Daoy (cell line): ENCODE results near the gene NOB1. TPM values are rescaled to one million over a fixed set of nuclear protein-coding genes. Genes with fewer than 3 reads are reported as not detected.
A peak's percentile ranks its signal among the peaks of the same experiment; 100 is the strongest.
"Not testable (repeated sequence)": the region's sequence is repeated elsewhere in the genome, so short reads cannot be mapped to it uniquely, and the experiment has no call there.

Experiments
- DNase-seq: peaks from one replicate; pipeline ENCODE4 v3.0.0-alpha.2; 2015; ENCODE audit warnings: low read depth
- total RNA-seq: library from RNA; depleted of rRNA; stranded (reverse); fragments of >200 nt; shearing (Covaris generic); gene quantifications from 2 replicates; pipeline ENCODE4 v1.2.3, GENCODE V29; 2014; rRNA removed

NOB1 gene
- 15.6 and 18.9 TPM in 2 replicates for total RNA-seq

- peak; percentile 97 for DNase-seq
Measured at GRCh38 chr16:69754469-69755310, at the start of gene NOB1. Gene NOB1 (minus strand): TSS chr16:69754926. CDS start chr16:69754910, 16 bp downstream.

- no peak for DNase-seq
Measured at GRCh38 chr16:69804297-69804696, 49.6 kb upstream of the NOB1 start.

- DNase-seq, result no peak
Measured at GRCh38 chr16:69799611-69800031, 44.9 kb upstream of the NOB1 start.

GRCh38 chr16:69798466-69798865 lies 43.7 kb upstream of the NOB1 start:
- DNase-seq, result no peak

- peak; percentile 52 for DNase-seq
Measured at GRCh38 chr16:69796285-69797118, 41.8 kb upstream of the NOB1 start.

GRCh38 chr16:69794486-69794885 lies 39.8 kb upstream of the NOB1 start:
- no peak for DNase-seq

GRCh38 chr16:69793526-69793925 lies 38.8 kb upstream of the NOB1 start:
- DNase-seq, result no peak

- DNase-seq, result not testable (repeated sequence)
Measured at GRCh38 chr16:69791391-69791847, 36.7 kb upstream of the NOB1 start.

- DNase-seq, result no peak
Measured at GRCh38 chr16:69787883-69788282, 33.2 kb upstream of the NOB1 start.

GRCh38 chr16:69784586-69784985 lies 29.9 kb upstream of the NOB1 start:
- DNase-seq, result no peak

- DNase-seq, result no peak
Measured at GRCh38 chr16:69781118-69781517, 26.4 kb upstream of the NOB1 start.

GRCh38 chr16:69779724-69780123 lies 25.0 kb upstream of the NOB1 start:
- DNase-seq, result no peak

- no peak for DNase-seq
Measured at GRCh38 chr16:69775563-69775962, 20.8 kb upstream of the NOB1 start.

- DNase-seq, result no peak
Measured at GRCh38 chr16:69773260-69773947, 18.7 kb upstream of the NOB1 start.

GRCh38 chr16:69771651-69771967 lies 16.9 kb upstream of the NOB1 start:
- DNase-seq, result no peak

GRCh38 chr16:69769404-69769803 lies 14.7 kb upstream of the NOB1 start:
- DNase-seq, result no peak

- DNase-seq, result no peak
Measured at GRCh38 chr16:69768666-69769065, 13.9 kb upstream of the NOB1 start.

GRCh38 chr16:69767459-69768229 lies 12.9 kb upstream of the NOB1 start:
- DNase-seq, result no peak

GRCh38 chr16:69763599-69763942 lies 8.8 kb upstream of the NOB1 start:
- no peak for DNase-seq

- peak; percentile 9 for DNase-seq
Measured at GRCh38 chr16:69762814-69763598, 8.3 kb upstream of the NOB1 start.
